ENCODE measurements around the gene PRKAA1. TPM values are rescaled to one million over a fixed set of nuclear protein-coding genes. Genes with fewer than 3 reads are reported as not detected.
"Not testable (repeated sequence)": the region's sequence is repeated elsewhere in the genome, so short reads cannot be mapped to it uniquely, and the experiment has no call there.

PRKAA1 gene
- total and polyA plus RNA-seq, 10 donors = 16.0 to 128 (median 85.2) TPM

GRCh38 chr5:40717281-40717680 lies 80.9 kb downstream of the PRKAA1 start:
- Histone ChIP-seq H3K4me1 (no peaks in the 10 kb centered on the region), H3K9me3 (peaks cover 0 to 12% (median 2%) of the 10 kb centered on the region in 8 donors), H3K27ac (no peak overlapping the region), H3K36me3 (peaks cover 0 to 61% (median 7%) of the 10 kb centered on the region in 6 donors), H3K27me3 (replicated peaks in 1 of 7) (no peaks in the 10 kb centered on the region), H3K4me3 (no peak overlapping the region)
- DNase-seq = no peak
- TF ChIP-seq POLR2A (IDR thresholded peaks at IDR 0.05) = no peak
- no peak for TF ChIP-seq CTCF (IDR thresholded peaks at IDR 0.05 in 8 of 11, conservative IDR thresholded peaks at IDR 0.05 in 3 of 11)
- TF ChIP-seq POLR2AphosphoS5 (IDR thresholded peaks at IDR 0.05) = no peak
- intact Hi-C loops (cut with DNase I; ENCODE audit: low total_unique reads) = no loop called here

GRCh38 chr5:40716590-40716989 lies 81.6 kb downstream of the PRKAA1 start:
- TF ChIP-seq CTCF (IDR thresholded peaks at IDR 0.05 in 8 of 11, conservative IDR thresholded peaks at IDR 0.05 in 3 of 11) (no peak), POLR2A (IDR thresholded peaks at IDR 0.05) (no peak), POLR2AphosphoS5 (IDR thresholded peaks at IDR 0.05) (no peak)
- 86 to 98% (median 94%) methylated on average over 2 of the region's 2 CpGs for WGBS, 5 donors
- no peaks in the 10 kb centered on the region for H3K27me3 ChIP-seq (replicated peaks in 1 of 7)
- intact Hi-C loops (cut with DNase I; ENCODE audit: low total_unique reads) = no loop called here
- H3K36me3 ChIP-seq = peaks cover 0 to 58% (median 7%) of the 10 kb centered on the region in 6 donors
- no peak overlapping the region for H3K27ac ChIP-seq
- no peak overlapping the region for H3K4me3 ChIP-seq
- no peaks in the 10 kb centered on the region for H3K4me1 ChIP-seq
- H3K9me3 ChIP-seq = peaks cover 0 to 8% (median under 1%) of the 10 kb centered on the region in 8 donors
- DNase-seq = no peak

- no peak overlapping the region for H3K27ac ChIP-seq
- TF ChIP-seq POLR2A (IDR thresholded peaks at IDR 0.05) = no peak
- TF ChIP-seq CTCF (IDR thresholded peaks at IDR 0.05 in 8 of 11, conservative IDR thresholded peaks at IDR 0.05 in 3 of 11) = no peak
- TF ChIP-seq POLR2AphosphoS5 (IDR thresholded peaks at IDR 0.05) = no peak
- H3K4me1 ChIP-seq = no peaks in the 10 kb centered on the region
- WGBS, 5 donors = 37 to 79% (median 41%) methylated on average over 2 of the region's 2 CpGs
- H3K4me3 ChIP-seq = no peak overlapping the region
- H3K9me3 ChIP-seq = peaks cover 0 to 9% (median 4%) of the 10 kb centered on the region in 8 donors
- intact Hi-C loops (cut with DNase I; ENCODE audit: low total_unique reads) = no loop called here
- DNase-seq = no peak
- peaks cover 0 to 58% (median 8%) of the 10 kb centered on the region in 6 donors for H3K36me3 ChIP-seq
- no peaks in the 10 kb centered on the region for H3K27me3 ChIP-seq (replicated peaks in 1 of 7)
These were observed 82.2 kb downstream of the PRKAA1 start for GRCh38 chr5:40716000-40716399.

GRCh38 chr5:40714001-40714400 lies 84.2 kb downstream of the PRKAA1 start:
- H3K4me1 ChIP-seq = no peaks in the 10 kb centered on the region
- peaks cover 0 to 48% (median 9%) of the 10 kb centered on the region in 6 donors for H3K36me3 ChIP-seq
- H3K9me3 ChIP-seq = peaks cover 0 to 22% (median 15%) of the 10 kb centered on the region in 8 donors
- TF ChIP-seq POLR2A (IDR thresholded peaks at IDR 0.05) (no peak), CTCF (IDR thresholded peaks at IDR 0.05 in 8 of 11, conservative IDR thresholded peaks at IDR 0.05 in 3 of 11) (no peak), POLR2AphosphoS5 (IDR thresholded peaks at IDR 0.05) (no peak)
- no peak for DNase-seq
- intact Hi-C loops (cut with DNase I; ENCODE audit: low total_unique reads) = no loop called here
- no peak overlapping the region for H3K27ac ChIP-seq
- H3K4me3 ChIP-seq = no peak overlapping the region
- no peaks in the 10 kb centered on the region for H3K27me3 ChIP-seq (replicated peaks in 1 of 7)

- H3K4me3 ChIP-seq; H3K27ac ChIP-seq; H3K4me1 ChIP-seq; intact Hi-C loops (cut with DNase I; ENCODE audit: low total_unique reads); DNase-seq; H3K27me3 ChIP-seq (replicated peaks in 1 of 7): not testable (repeated sequence)
- Histone ChIP-seq H3K36me3 (peaks cover 0 to 23% (median 4%) of the 10 kb centered on the region in 6 donors), H3K9me3 (peaks cover 0 to 27% (median 24%) of the 10 kb centered on the region in 8 donors)
These were observed 87.6 kb downstream of the PRKAA1 start for GRCh38 chr5:40710575-40710974.
